T-helper 1 cell treated with Interleukin-12 subunit alpha and Interleukin-12 subunit beta and Interleukin-4 antibody, amounts not matched to agents 30 ng/mL and 1 ng/mL, for 36 hours (primary cell): ENCODE results near the gene SLC44A1. TPM values are rescaled to one million over a fixed set of nuclear protein-coding genes. Genes with fewer than 3 reads are reported as not detected.

Source experiments
- intact Hi-C: fragments of 100-400 bp; cut with micrococcal nuclease; formaldehyde crosslinking; loops from one replicate; pipeline ENCODE4 v1.15.1; 2024
- total RNA-seq: library from RNA; stranded (reverse); gene quantifications from 2 replicates; pipeline ENCODE4 v1.2.3, GENCODE V29; 2022

Gene SLC44A1
- total RNA-seq, 1 donor from 2014 or later, result 8.7 TPM

GRCh38 chr9:105419816-105420597 lies 175.6 kb downstream of the SLC44A1 start:
- intact Hi-C loops, result loop anchor here (10.0 kb wide), 1 partner anchor 1325 kb away; the partner anchor contains the start of gene SMC2

- intact Hi-C loops, result no loop called here
Observed at GRCh38 chr9:105421154-105421553, 176.7 kb downstream of the SLC44A1 start.

- intact Hi-C loops, result no loop called here
Observed at GRCh38 chr9:105421864-105422263, 177.4 kb downstream of the SLC44A1 start.

GRCh38 chr9:105425816-105426433 lies 181.5 kb downstream of the SLC44A1 start:
- intact Hi-C loops, result loop anchor here (1.0 kb wide), 1 partner anchor 292 kb away; no protein-coding TSS in a partner anchor

GRCh38 chr9:105426657-105427056 lies 182.2 kb downstream of the SLC44A1 start:
- intact Hi-C loops, result loop anchor here (1.0 kb wide), 1 partner anchor 292 kb away; no protein-coding TSS in a partner anchor

GRCh38 chr9:105431424-105432246 lies 187.2 kb downstream of the SLC44A1 start:
- intact Hi-C loops, result no loop called here

GRCh38 chr9:105432247-105432842 lies 187.9 kb downstream of the SLC44A1 start:
- intact Hi-C loops, result no loop called here

GRCh38 chr9:105435453-105435852 lies 191.0 kb downstream of the SLC44A1 start:
- intact Hi-C loops, result loop anchor here (5.0 kb wide), 1 partner anchor 1852 kb away; no protein-coding TSS in a partner anchor

GRCh38 chr9:105436783-105437182 lies 192.3 kb downstream of the SLC44A1 start:
- intact Hi-C loops, result loop anchor here (5.0 kb wide), 1 partner anchor 1851 kb away; no protein-coding TSS in a partner anchor

- intact Hi-C loops, result loop anchor here (5.0 kb wide), 1 partner anchor 1850 kb away; no protein-coding TSS in a partner anchor
Observed at GRCh38 chr9:105437704-105438103, 193.3 kb downstream of the SLC44A1 start.

- intact Hi-C loops, result loop anchor here (5.0 kb wide), 1 partner anchor 1849 kb away; no protein-coding TSS in a partner anchor
Observed at GRCh38 chr9:105438141-105438806, 193.8 kb downstream of the SLC44A1 start.

GRCh38 chr9:105439428-105439827 lies 195.0 kb downstream of the SLC44A1 start:
- intact Hi-C loops, result loop anchor here (5.0 kb wide), 1 partner anchor 1848 kb away; no protein-coding TSS in a partner anchor

GRCh38 chr9:105441616-105442160 lies 197.2 kb downstream of the SLC44A1 start:
- intact Hi-C loops, result no loop called here

- intact Hi-C loops, result no loop called here
Observed at GRCh38 chr9:105443121-105443520, 198.7 kb downstream of the SLC44A1 start.

GRCh38 chr9:105444130-105444529 lies 199.7 kb downstream of the SLC44A1 start:
- intact Hi-C loops, result no loop called here

GRCh38 chr9:105445203-105445881 lies 200.9 kb downstream of the SLC44A1 start:
- intact Hi-C loops, result loop anchor here (5.0 kb wide), 3 partner anchors 478 to 1837 kb away; partner anchors contain the start of genes RAD23B and SMC2

- intact Hi-C loops, result loop anchor here (5.0 kb wide), 3 partner anchors 480 to 1835 kb away; partner anchors contain the start of genes RAD23B and SMC2
Observed at GRCh38 chr9:105447386-105447813, 202.9 kb downstream of the SLC44A1 start.

GRCh38 chr9:105447814-105448812 lies 203.7 kb downstream of the SLC44A1 start, which contains the start of gene FSD1L:
TSS of gene FSD1L (plus strand) at chr9:105448034. CDS start at chr9:105448221, 187 bp downstream.
- intact Hi-C loops, result loop anchor here (1.0 to 5.0 kb wide), 9 partner anchors 43 to 1834 kb away; partner anchors contain the start of genes FKTN, RAD23B, SLC44A1 and SMC2
